Ectodermal cell (in vitro differentiated cells): ENCODE measurements around the gene GPC6.

ENCODE experiments used
- H3K27ac ChIP-seq: 2 replicates; pipeline ENCODE4 v1.7.0; 2013; ENCODE audit warnings: mild to moderate bottlenecking, low read depth, low read length; ENCODE audit not compliant: insufficient read depth, poor library complexity, severe bottlenecking
- H3K27me3 ChIP-seq: 2 replicates; pipeline ENCODE4 v1.7.0; 2013; ENCODE audit warnings: mild to moderate bottlenecking, low read length; ENCODE audit not compliant: insufficient read depth, control insufficient read depth, poor library complexity, severe bottlenecking
- H3K36me3 ChIP-seq: one replicate; pipeline ENCODE4 v1.7.0; 2013; ENCODE audit warnings: low read length; ENCODE audit not compliant: control insufficient read depth, insufficient read depth
- H3K4me1 ChIP-seq: one replicate; pipeline ENCODE4 v1.7.0; 2013; ENCODE audit warnings: low read length; ENCODE audit not compliant: control insufficient read depth, insufficient read depth
- H3K4me3 ChIP-seq: 2 replicates; pipeline ENCODE4 v1.7.0; 2013; ENCODE audit warnings: low read depth, low read length, control low read depth; ENCODE audit not compliant: insufficient read depth
- H3K9me3 ChIP-seq: 2 replicates; pipeline ENCODE4 v1.7.0; 2013; ENCODE audit warnings: mild to moderate bottlenecking, low read length, moderate library complexity; ENCODE audit not compliant: control insufficient read depth
- WGBS, 2 experiments: methylation state at CpG; one replicate each; pipeline ENCODE4 v1.1.7; 2013; ENCODE audit warnings: missing lambda C conversion rate in 2 of 2; 5-methylcytosine and 5-hydroxymethylcytosine counted together

GPC6 gene

GRCh38 chr13:94239135-94239534, 1012.5 kb downstream of the GPC6 start:
- H3K27me3 ChIP-seq: no peaks in the 10 kb centered on the region
- no peaks in the 10 kb centered on the region for H3K36me3 ChIP-seq
- WGBS, 2 experiments: 78 to 92% methylated on average over 2 to 3 of the region's 3 CpGs
- no peaks in the 10 kb centered on the region for H3K4me1 ChIP-seq
- H3K9me3 ChIP-seq: no peaks in the 10 kb centered on the region
- no peak overlapping the region for H3K4me3 ChIP-seq
- no peak overlapping the region for H3K27ac ChIP-seq

- no peak overlapping the region for H3K27ac ChIP-seq
- H3K36me3 ChIP-seq: no peaks in the 10 kb centered on the region
- no peak overlapping the region for H3K4me3 ChIP-seq
- no peaks in the 10 kb centered on the region for H3K4me1 ChIP-seq
- no peaks in the 10 kb centered on the region for H3K9me3 ChIP-seq
- no peaks in the 10 kb centered on the region for H3K27me3 ChIP-seq
Observed at GRCh38 chr13:94242554-94242953, 1015.9 kb downstream of the GPC6 start.

DNA sequence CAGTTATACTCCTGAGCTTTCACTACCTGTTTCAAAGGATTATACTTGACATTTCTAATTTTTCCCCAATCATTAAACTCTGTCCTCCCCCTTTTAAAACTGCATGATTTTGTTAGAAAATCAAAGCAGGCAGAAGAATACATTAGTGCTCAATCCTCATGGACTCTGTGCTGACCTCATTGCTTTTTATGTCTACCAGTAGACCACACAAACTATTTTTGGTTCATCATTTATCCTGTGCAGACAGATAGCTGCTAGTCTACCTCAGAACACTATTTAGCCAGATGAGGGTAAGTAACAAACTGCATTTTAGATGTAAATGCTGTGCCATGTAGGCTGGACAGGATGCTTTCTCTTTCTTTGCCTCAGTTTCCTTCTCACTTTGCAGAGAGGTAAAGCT, 1016.9 kb downstream of the GPC6 start:
- Histone ChIP-seq H3K27ac (no peak overlapping the region), H3K9me3 (no peaks in the 10 kb centered on the region), H3K4me3 (no peak overlapping the region), H3K27me3 (no peaks in the 10 kb centered on the region), H3K36me3 (no peaks in the 10 kb centered on the region), H3K4me1 (no peaks in the 10 kb centered on the region)

GRCh38 chr13:94246495-94246894, 1019.9 kb downstream of the GPC6 start:
- H3K4me1 ChIP-seq: no peaks in the 10 kb centered on the region

GRCh38 chr13:94247890-94248289, 1021.3 kb downstream of the GPC6 start:
- H3K9me3 ChIP-seq: no peaks in the 10 kb centered on the region
- H3K36me3 ChIP-seq: no peaks in the 10 kb centered on the region
- no peaks in the 10 kb centered on the region for H3K4me1 ChIP-seq
- 88 to 91% methylated on average over 1 of the region's 1 CpG for WGBS, 2 experiments
- H3K27me3 ChIP-seq: no peaks in the 10 kb centered on the region
- no peak overlapping the region for H3K27ac ChIP-seq
- H3K4me3 ChIP-seq: no peak overlapping the region

More at GRCh38 chr13:94246495-94246894, 1019.9 kb downstream of the GPC6 start:
- no peak overlapping the region for H3K27ac ChIP-seq
- H3K36me3 ChIP-seq: no peaks in the 10 kb centered on the region
- WGBS, 2 experiments: 100% methylated on average over 1 of the region's 1 CpG
- no peak overlapping the region for H3K4me3 ChIP-seq
- H3K9me3 ChIP-seq: no peaks in the 10 kb centered on the region
- H3K27me3 ChIP-seq: no peaks in the 10 kb centered on the region

DNA sequence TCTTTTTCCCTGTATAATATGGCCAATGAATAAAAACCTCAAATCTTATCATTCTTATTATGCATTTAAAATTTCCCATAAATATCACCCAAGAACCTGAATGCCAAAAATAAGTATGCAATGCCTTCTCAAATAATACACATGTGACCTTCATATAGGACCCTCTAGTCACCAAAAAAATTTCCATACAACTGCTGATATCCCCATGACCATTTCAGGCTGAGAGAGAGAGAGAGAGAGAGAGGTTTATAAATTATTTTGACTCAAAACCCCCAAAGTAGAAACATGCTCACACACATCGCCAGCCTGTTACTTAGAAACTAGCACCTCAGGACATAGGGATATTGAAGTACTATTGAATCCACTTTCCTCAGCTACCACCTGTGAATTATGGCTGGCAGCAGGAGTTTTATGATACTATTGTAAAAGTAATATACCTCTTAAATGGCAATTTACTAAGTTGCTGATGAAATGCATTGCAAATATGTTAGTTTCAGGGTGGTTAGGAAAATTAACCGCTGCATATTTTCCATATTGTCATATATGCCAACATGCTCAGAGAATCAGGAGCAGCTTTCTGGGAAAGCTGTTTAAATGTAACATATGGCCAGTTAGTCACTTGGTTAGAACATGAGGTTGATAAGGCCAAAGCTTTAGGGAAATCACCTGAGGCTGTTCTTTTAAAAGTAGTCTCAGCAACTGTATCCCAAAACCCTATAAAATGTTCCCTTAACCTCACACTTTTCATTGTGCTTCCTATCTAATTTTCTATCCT, 1022.0 kb downstream of the GPC6 start:
- Histone ChIP-seq H3K4me3 (no peak overlapping the region), H3K27me3 (no peaks in the 10 kb centered on the region), H3K27ac (no peak overlapping the region), H3K4me1 (no peaks in the 10 kb centered on the region), H3K9me3 (no peaks in the 10 kb centered on the region), H3K36me3 (no peaks in the 10 kb centered on the region)
- WGBS, 2 experiments: 92 to 100% methylated on average over 1 to 2 of the region's 2 CpGs

DNA sequence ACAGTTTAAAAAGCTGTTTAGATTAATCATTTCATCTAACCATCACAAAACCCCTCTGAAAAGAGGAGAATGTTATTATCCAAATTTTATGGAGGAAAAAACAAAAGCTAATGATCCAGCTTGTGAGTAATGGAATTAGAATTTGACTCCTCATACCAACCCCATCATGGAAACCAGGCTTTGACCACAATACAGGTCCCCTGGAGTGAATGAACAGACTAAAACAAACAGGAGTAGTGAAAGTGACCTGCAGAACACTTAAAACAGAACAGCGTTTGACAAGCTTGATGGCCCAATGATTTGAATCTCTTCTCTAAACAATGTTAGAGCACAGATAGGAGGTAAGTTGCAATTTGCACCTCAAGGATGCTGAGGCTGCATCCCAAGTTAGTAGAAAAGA, 1022.9 kb downstream of the GPC6 start:
- H3K27ac ChIP-seq: no peak overlapping the region
- WGBS, 2 experiments: 18 to 27% methylated on average over 1 of the region's 1 CpG
- H3K4me3 ChIP-seq: no peak overlapping the region
- no peaks in the 10 kb centered on the region for H3K9me3 ChIP-seq
- H3K4me1 ChIP-seq: no peaks in the 10 kb centered on the region
- no peaks in the 10 kb centered on the region for H3K36me3 ChIP-seq
- no peaks in the 10 kb centered on the region for H3K27me3 ChIP-seq

DNA sequence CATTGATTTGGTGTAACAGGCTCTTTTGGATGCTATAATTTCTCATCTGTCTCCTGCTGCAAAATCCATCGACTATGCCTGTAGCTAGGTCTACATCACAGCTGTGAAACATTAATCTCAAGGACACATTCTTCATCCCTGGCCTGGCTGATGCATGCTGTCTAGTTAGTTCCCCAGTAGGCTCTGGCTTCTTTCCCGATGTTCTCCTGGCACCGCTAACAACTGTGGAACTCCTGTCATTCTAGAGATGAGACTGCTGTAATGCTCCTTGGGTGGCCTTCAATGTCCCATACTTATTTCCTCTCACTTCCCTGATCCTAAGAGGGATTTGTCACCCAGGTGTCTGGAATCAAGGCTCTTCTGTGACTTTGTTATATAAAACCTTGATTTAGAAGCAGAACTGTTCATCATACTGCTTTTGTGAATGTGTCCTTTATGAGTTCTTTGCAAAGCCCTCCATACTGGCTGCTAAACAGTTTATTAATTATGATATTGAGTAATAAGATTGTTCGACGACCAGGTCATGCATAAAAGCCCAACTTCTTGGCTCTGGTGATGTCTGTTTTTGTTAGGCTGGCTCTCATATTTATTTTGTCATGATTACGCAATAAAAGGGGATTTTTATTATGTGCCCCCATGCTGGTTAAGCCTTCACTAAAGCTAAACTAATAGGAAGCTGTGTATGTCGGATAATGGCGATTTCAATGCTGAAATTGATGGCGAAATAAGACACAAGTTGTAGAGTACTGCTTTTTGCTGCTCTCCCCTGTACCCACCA, 1025.4 kb downstream of the GPC6 start:
- Histone ChIP-seq H3K9me3 (no peaks in the 10 kb centered on the region), H3K4me3 (no peak overlapping the region), H3K4me1 (no peaks in the 10 kb centered on the region), H3K27me3 (no peaks in the 10 kb centered on the region), H3K36me3 (no peaks in the 10 kb centered on the region), H3K27ac (no peak overlapping the region)
- 88 to 91% methylated on average over 8 to 9 of the region's 9 CpGs for WGBS, 2 experiments

GRCh38 chr13:94254737-94255136, 1028.1 kb downstream of the GPC6 start:
- H3K27me3 ChIP-seq: no peaks in the 10 kb centered on the region
- no peaks in the 10 kb centered on the region for H3K9me3 ChIP-seq
- H3K36me3 ChIP-seq: no peaks in the 10 kb centered on the region
- H3K4me3 ChIP-seq: no peak overlapping the region
- no peak overlapping the region for H3K27ac ChIP-seq
- H3K4me1 ChIP-seq: no peaks in the 10 kb centered on the region

GRCh38 chr13:94256721-94257120, 1030.1 kb downstream of the GPC6 start:
- WGBS, 2 experiments: 94 to 100% methylated on average over 1 of the region's 1 CpG

More at GRCh38 chr13:94256721-94257120, 1030.1 kb downstream of the GPC6 start:
- Histone ChIP-seq H3K27me3 (no peaks in the 10 kb centered on the region), H3K4me1 (no peaks in the 10 kb centered on the region), H3K9me3 (no peaks in the 10 kb centered on the region), H3K27ac (no peak overlapping the region), H3K4me3 (no peak overlapping the region), H3K36me3 (no peaks in the 10 kb centered on the region)
